ENCODE data around the gene VPS13C. TPM values are rescaled to one million over a fixed set of nuclear protein-coding genes. Genes with fewer than 3 reads are reported as not detected.

VPS13C gene
- total and polyA plus RNA-seq, 2 donors (not counting 1 experiment from before 2014, with no cell fraction given), result 40.0 to 236 TPM

GRCh38 chr15:61828008-61828407 lies 232.2 kb downstream of the VPS13C start:
- no peak for TF ChIP-seq CTCF (IDR thresholded peaks at IDR 0.05)
- no peak for TF ChIP-seq EZH2 (IDR thresholded peaks at IDR 0.05; ENCODE audit: borderline replicate concordance, insufficient read depth, low read depth, low read length, poor library complexity, severe bottlenecking)
- DNase-seq, result no peak
- no peaks in the 10 kb centered on the region for H3K4me1 Mint-ChIP-seq
- H3K9me3 ChIP-seq (ENCODE audit: control extremely low read depth in 1 of 3, control insufficient read depth in 2 of 3, insufficient read depth in 1 of 3, low read length in 2 of 3), result no peaks in the 10 kb centered on the region
- no peak overlapping the region for H3K27ac ChIP-seq (ENCODE audit: low read length in 2 of 2)
- no peaks in the 10 kb centered on the region for H3K36me3 ChIP-seq (replicated peaks in 1 of 2; ENCODE audit: control extremely low read depth in 1 of 2, control insufficient read depth in 1 of 2, extremely low read depth in 1 of 2, insufficient read depth in 2 of 2, low read length in 1 of 2)
- 90% methylated on average over 12 of the region's 13 CpGs for WGBS (ENCODE audit: insufficient coverage)
- H3K79me2 ChIP-seq (ENCODE audit: control insufficient read depth, insufficient read depth, low read length), result no peaks in the 10 kb centered on the region
- no peak for ATAC-seq (ENCODE audit: low read depth)
- H3K27me3 ChIP-seq (replicated peaks in 1 of 4; ENCODE audit: control extremely low read depth in 1 of 4, control insufficient read depth in 3 of 4, insufficient read depth in 4 of 4, low read length in 3 of 4), result peaks cover 0 to 9% (median 3%) of the 10 kb centered on the region in 4 experiments
- CTCF ChIA-PET, result interaction anchor here (1.6 kb wide), 1 partner anchor 7 kb away, joined by 4 read pairs; no protein-coding TSS in a partner anchor
- H3K27ac Mint-ChIP-seq, result no peak overlapping the region
- no peak overlapping the region for H3K4me2 ChIP-seq (replicated peaks; ENCODE audit: low read depth, low read length, poor library complexity, severe bottlenecking)
- H3K27me3 Mint-ChIP-seq, result peaks cover 25% of the 10 kb centered on the region
- H3K9me3 Mint-ChIP-seq (ENCODE audit: insufficient read depth), result no peaks in the 10 kb centered on the region
- intact Hi-C loops (cut with micrococcal nuclease), result no loop called here
- no peak overlapping the region for H2AFZ ChIP-seq (ENCODE audit: insufficient read depth, low read depth, low read length, poor library complexity, severe bottlenecking)
- no peak overlapping the region for H3K9ac ChIP-seq (ENCODE audit: low read length)
- no peak overlapping the region for H3K4me3 Mint-ChIP-seq
- H3K4me1 ChIP-seq (ENCODE audit: control insufficient read depth in 2 of 2, insufficient read depth in 2 of 2, low read length in 2 of 2), result no peaks in the 10 kb centered on the region
- no peaks in the 10 kb centered on the region for H4K20me1 ChIP-seq (ENCODE audit: control insufficient read depth, insufficient read depth, low read length, poor library complexity, severe bottlenecking)
- POLR2A ChIA-PET, result no interaction called here
- H3K4me3 ChIP-seq (ENCODE audit: control extremely low read depth in 1 of 5, extremely low read depth in 1 of 5, insufficient read depth in 1 of 5, low read depth in 2 of 5, low read length in 4 of 5), result no peak overlapping the region

GRCh38 chr15:61827131-61827530 lies 233.1 kb downstream of the VPS13C start:
- TF ChIP-seq CTCF (IDR thresholded peaks at IDR 0.05) (no peak), EZH2 (IDR thresholded peaks at IDR 0.05; ENCODE audit: borderline replicate concordance, insufficient read depth, low read depth, low read length, poor library complexity, severe bottlenecking) (no peak)

More at GRCh38 chr15:61827131-61827530, 233.1 kb downstream of the VPS13C start:
- H3K4me3 Mint-ChIP-seq, result no peak overlapping the region
- ChIA-PET POLR2A (no interaction called here), CTCF (interaction anchor here (1.6 kb wide), 1 partner anchor 8 kb away, joined by 4 read pairs; no protein-coding TSS in a partner anchor)
- no peaks in the 10 kb centered on the region for H3K4me1 Mint-ChIP-seq
- Histone ChIP-seq H3K4me2 (replicated peaks; ENCODE audit: low read depth, low read length, poor library complexity, severe bottlenecking) (no peak overlapping the region), H3K4me1 (ENCODE audit: control insufficient read depth in 2 of 2, insufficient read depth in 2 of 2, low read length in 2 of 2) (no peaks in the 10 kb centered on the region), H3K36me3 (replicated peaks in 1 of 2; ENCODE audit: control extremely low read depth in 1 of 2, control insufficient read depth in 1 of 2, extremely low read depth in 1 of 2, insufficient read depth in 2 of 2, low read length in 1 of 2) (no peaks in the 10 kb centered on the region), H3K9me3 (ENCODE audit: control extremely low read depth in 1 of 3, control insufficient read depth in 2 of 3, insufficient read depth in 1 of 3, low read length in 2 of 3) (no peaks in the 10 kb centered on the region), H3K9ac (ENCODE audit: low read length) (no peak overlapping the region), H3K79me2 (ENCODE audit: control insufficient read depth, insufficient read depth, low read length) (no peaks in the 10 kb centered on the region), H3K27me3 (replicated peaks in 1 of 4; ENCODE audit: control extremely low read depth in 1 of 4, control insufficient read depth in 3 of 4, insufficient read depth in 4 of 4, low read length in 3 of 4) (peaks cover 0 to 9% (median 3%) of the 10 kb centered on the region in 4 experiments), H2AFZ (ENCODE audit: insufficient read depth, low read depth, low read length, poor library complexity, severe bottlenecking) (no peak overlapping the region), H3K4me3 (ENCODE audit: control extremely low read depth in 1 of 5, extremely low read depth in 1 of 5, insufficient read depth in 1 of 5, low read depth in 2 of 5, low read length in 4 of 5) (no peak overlapping the region), H3K27ac (ENCODE audit: low read length in 2 of 2) (no peak overlapping the region), H4K20me1 (ENCODE audit: control insufficient read depth, insufficient read depth, low read length, poor library complexity, severe bottlenecking) (no peaks in the 10 kb centered on the region)
- WGBS (ENCODE audit: insufficient coverage), result 92% methylated on average over 1 of the region's 1 CpG
- peaks cover 21% of the 10 kb centered on the region for H3K27me3 Mint-ChIP-seq
- DNase-seq (no peak), ATAC-seq (ENCODE audit: low read depth) (no peak)
- intact Hi-C loops (cut with micrococcal nuclease), result no loop called here
- no peaks in the 10 kb centered on the region for H3K9me3 Mint-ChIP-seq (ENCODE audit: insufficient read depth)
- no peak overlapping the region for H3K27ac Mint-ChIP-seq
